Right forelimb (tissue), 1 donor: ENCODE results near the gene BIN1.
A peak's percentile ranks its signal among the peaks of the same experiment; 100 is the strongest.

Source experiments
- DNase-seq: peaks from one replicate; pipeline ENCODE4 v3.0.0-alpha.2; 2018

The BIN1 gene

DNA sequence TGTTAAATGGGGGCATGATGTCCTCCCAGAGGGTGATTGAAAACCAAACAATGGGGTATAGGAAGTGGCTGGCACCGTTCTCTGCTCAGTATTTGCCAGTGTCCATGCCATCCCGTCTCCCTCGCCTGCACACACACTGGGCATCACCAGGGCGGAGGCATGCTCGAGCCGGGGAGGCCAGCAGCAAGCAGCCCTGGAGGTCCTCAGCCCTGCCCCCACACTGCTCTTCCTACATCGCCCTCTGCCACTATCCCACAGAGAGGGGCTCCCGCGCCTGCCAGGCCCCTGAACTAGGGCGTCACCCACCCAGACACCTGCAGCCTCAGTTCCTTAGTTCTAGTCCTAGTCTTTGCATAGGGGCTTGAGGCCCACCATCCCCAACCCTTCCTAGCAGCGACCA lies 50.9 kb downstream of the BIN1 start:
- DNase-seq, result no peak

DNA sequence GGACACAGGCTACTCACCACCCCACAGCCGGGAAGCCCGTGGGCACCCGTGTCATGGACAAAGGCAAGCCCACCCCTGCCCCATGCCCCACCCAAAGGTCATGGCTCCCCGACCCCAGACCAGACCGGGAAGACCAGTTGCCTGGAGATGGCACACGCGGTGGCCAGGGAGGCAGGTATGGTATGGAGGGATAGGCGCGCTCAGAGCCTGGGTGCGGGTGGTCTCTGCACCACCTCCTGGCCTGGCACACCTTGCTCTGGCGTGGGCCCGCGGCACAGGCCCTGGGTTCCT lies 51.2 kb downstream of the BIN1 start:
- no peak for DNase-seq

DNA sequence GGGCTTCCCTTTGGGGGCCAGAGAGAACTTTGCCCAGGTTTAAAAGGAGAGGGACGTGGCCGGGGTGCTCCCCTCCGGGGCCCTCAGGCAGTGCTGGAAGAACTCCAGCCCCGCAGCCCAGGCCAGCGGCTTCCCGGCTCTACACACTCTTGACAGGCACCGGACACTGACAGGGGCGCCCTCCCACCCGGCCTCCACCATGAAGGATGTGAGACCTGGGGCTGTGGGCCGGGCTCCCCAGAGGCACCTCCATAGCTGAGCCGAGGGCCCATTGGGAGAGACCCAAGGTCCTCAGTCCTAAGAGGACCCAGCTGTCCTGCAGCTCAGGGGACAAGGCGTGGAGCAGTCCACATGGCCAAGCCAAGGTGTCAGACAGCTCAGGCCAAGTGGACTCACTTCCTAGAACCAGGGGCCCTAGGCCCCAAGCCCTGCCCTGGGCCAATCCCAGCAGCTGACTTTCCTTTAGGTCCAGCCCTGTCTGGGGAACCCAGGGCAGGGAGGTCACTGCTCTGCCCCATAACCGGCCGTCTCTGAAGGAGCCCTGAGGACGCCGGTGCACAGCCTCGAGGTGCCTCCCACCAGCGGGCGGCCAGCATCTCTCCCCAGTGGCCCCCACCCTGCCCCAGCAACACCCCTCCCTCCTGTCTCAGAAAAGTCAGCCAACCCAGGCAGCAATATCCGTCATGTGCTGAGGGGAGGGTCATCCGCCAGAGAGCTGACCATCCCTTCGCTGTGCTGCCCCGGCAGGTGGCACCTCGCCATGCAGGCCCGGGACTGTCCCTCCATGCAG lies 51.8 kb downstream of the BIN1 start:
- no peak for DNase-seq

GRCh38 chr2:127054604-127054930 lies 52.4 kb downstream of the BIN1 start:
- DNase-seq, result no peak

DNA sequence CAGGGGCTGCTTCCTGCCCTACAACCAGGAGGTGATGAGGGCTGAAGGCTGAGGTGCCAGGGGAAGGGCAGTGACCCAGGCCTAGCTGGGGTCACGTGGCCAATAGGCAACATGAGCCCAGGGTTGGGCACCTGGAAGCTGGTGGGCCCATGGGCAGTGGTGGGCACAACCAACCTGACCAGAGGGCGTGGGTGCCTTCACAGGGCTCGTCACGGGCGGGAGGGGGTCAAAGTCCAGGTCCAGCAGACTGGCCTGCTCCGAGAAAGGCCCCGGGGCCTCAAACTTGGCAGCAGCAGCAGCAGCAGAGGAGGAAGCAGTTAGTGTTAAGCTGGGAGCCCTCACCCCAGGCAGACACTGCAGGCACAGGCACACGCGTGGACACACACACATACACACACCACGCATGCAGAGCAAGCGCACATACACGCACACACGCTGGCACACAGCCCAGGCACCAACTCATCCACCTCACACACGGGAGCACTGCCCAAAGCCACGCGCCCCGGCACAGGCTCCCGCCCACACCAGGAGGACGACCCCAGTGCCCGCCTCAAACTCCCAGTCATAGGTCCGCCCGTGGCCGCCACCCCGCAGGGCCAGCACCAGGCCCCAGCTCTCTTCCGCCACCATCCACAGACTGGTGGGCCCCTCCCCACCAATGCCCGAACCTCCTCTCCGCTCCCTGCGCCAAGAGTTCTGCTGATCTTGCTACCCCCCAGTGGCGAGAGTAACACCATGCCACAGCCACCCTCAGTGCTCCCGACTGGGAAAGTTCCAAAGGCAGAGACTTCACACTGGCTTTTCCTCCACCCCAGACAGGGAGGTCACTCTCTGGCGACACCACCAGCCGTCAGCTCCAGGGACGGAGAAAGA lies 53.0 kb downstream of the BIN1 start:
- DNase-seq, result no peak

- DNase-seq, result no peak
These were observed 53.9 kb downstream of the BIN1 start for GRCh38 chr2:127052771-127053691.

DNA sequence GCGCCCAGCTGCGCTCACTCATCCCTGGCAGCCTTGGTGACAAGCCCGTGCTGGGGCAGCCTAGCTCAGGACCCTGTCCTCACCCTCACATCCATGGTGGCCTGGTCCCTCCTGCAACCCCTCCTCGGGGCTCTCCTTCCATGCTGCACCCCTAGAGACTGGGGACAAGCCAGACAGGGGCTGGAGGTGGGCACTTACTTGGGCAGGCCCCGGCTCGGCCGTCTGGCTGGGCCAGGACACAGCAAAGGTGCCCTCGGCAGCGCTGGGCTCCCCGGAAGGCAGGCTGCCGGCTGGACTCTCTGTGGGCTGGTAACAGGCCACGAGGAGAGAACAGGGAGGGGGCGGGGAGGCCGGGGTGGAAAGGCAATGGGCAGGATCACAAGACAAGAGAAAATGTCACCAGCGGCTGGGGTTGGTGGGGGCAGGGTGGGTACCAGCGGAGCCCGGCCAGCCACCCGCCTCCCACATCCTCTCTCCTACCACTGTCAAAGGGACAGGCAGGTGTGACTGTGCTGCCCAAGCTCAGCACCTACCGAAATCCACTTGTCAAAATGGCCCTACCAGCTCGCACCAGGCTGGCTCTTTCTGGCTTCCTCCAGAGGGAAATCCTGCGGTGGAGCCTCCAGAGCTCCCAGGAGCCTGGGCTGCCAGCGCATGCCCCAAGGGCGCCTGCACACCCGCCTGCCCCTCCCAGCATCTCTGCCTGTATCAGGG lies 54.7 kb downstream of the BIN1 start:
- peak; percentile 43 for DNase-seq

DNA sequence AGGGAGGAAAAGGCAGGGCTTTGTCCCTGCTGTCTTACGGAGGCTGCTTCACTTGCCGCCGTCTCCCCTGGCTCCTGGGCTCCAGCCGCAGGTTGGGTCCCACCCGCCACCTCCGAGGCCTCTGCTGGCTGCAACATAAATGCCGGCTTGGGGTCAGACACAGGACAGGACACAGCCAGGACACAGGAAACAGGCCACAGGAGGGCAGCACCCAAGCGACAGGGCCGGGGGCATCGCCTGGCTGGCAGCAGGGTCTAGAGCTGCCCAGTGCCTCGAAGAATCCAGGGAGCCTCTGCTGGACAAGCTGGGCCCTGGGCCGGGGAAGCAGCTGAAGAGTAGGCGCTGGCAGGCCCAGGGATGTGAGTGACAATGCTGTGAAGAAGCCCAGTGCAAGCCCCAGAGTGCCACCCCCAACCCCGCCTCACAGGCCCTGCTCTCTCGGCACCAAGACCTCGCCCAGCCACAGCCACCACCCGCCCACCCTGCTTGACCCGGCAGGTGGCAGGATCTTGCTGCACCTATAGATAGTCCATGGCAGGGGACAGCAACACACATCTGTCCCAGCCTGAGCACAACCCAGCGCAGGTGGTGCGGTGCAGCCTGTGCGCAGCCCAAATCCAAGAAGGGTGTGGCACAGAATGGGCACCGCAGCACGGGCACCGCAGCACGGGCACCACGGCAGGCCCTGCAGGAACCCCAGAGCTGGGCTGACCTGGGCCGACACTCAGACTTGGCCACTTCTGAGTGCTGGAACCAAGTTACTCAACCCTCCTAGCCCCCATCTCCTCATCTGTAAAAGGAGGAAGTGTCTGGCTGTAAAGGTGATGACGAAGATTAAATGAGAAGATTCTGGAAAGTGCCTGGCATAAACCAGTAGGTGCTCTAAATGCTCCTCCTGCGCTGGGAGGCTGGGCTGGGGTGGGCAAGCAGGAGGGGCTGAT lies 55.6 kb downstream of the BIN1 start:
- DNase-seq, result peak; percentile 47

GRCh38 chr2:127050803-127051115 lies 56.2 kb downstream of the BIN1 start:
- peak; percentile 45 for DNase-seq

DNA sequence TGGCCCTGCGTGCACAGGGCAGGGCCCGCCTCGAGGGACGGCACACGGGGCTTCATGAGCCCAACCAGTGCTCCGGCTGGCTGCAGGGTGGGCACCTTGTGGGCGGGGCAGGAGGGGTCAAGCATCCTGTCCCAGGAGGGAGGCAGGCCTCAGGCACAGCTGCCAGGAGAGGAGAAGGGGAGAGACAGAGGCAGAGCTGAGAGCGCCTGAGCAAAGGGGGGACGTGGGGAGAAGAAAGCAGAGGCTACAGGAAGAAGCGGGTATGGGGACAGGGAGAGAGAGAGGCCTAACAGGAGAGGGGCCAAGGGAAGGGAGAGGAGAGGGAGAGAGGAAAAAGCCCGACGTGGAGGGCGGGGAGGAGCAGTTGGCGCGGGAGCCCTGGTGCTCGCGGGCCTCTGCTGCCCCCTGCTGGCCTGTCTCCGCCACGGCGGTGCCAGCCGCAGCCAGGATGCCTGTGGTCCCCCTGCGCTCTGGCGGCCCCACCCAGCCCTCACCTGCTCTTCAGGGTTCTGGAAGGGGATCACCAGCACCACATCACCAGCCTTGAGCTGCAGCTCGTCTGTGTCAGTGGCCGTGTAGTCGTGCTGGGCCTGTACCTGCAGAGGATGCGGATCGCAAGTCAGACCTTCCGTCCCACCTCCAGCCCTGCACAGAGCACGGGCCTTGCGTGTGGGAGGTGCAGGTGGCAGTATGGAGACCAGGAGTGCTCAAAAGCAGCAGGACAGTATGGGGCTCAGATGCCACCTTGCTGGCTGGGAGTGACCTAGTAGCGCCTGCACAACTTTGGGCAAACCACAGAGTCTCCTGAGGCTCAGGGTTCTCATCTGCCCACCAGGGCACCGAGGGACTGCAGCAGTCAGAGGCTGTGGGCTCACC lies 56.8 kb downstream of the BIN1 start:
- peak; percentile 86 for DNase-seq

DNA sequence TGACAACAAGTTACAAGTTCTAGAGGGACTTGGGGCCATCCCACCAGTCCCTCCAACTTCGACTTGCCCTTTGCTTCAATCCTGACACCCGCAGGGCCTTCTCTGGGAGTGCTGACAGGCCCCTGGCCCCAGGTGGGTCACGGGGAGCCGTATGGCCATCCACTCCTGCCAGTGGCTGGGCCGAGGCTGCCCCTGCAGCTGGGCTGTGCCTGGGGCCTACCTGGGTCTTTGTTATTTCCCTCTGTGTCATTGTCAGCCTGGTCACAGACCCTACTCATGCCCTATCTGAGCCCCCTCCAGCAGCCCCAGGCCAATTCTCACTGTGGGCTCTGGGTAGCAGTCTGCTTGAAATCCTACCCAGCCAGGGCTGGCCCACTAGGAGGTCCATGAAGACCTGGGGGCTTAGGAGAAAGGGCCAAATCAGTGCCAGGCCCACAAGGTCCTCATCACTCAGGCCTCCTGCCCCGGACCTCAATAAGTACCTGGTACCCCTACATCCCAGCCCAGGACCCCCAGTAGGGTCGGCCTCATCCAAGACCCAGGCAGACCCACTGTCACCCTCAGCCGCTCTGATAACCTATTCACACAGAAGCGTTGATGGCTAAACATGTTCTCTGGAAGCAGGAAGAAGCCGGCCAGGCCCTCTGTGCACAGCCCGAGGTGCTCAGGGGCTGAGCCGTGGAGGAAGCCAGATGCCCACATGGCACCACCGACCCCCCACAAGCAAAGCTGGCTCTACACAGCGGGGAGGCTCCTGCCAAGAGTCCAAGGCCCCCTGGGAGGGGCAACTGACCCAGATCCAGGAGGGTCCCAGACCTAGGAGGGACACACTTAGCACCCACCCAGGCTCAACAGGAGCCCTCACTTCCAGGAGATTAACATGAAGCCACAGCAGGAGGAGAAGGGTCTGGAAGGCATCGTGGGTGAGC lies 57.7 kb downstream of the BIN1 start:
- no peak for DNase-seq

DNA sequence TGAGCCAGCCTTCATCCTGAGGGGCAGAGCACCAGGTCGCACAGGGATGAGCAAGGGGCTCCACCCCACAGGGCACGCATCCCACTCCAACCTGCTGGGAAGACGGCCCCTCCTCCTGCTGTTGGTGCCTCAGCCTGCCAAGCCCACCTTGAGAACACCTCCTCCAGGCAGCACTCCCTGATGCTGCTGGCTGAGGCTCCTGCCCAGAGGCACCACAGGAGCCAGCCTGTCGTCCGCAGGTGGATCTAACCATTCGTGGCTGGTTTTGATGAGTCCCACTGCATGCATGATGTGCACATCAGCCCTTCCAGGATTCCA lies 58.4 kb downstream of the BIN1 start:
- DNase-seq, result peak; percentile 42

- no peak for DNase-seq
These were observed 59.0 kb downstream of the BIN1 start for GRCh38 chr2:127047716-127048617.

- peak; percentile 40 for DNase-seq
These were observed 59.9 kb downstream of the BIN1 start for GRCh38 chr2:127047054-127047453.

DNA sequence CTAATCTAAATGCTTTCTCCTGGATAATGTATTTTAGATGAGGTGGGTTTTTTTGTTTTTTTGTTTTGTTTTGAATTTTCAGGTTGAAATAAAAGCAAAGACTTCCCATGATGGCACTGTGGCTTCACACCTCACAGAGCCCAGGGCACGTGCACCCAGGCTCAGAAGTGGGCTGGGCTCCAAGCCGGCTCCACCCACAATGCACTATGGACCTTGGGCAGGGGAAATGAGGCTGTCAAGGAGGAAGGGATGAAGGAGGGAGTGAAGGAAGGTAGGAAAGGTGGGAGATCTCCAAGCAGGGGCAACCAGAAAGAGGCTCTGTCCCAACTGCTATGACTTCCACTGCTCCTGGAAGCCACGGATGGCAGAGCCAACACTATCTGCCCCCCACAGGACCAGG lies 60.4 kb downstream of the BIN1 start:
- peak; percentile 45 for DNase-seq

- peak; percentile 56 for DNase-seq
These were observed 61.0 kb downstream of the BIN1 start for GRCh38 chr2:127045792-127046501.

GRCh38 chr2:127044977-127045661 lies 61.8 kb downstream of the BIN1 start:
- peak; percentile 43 for DNase-seq
